Natural killer cell treated with Interleukin-12 subunit alpha and Interleukin-12 subunit beta and Interleukin-15 and Interleukin-18, amount 100 ng/mL, for 72 hours (primary cell): ENCODE measurements around the gene VENTX. TPM values are rescaled to one million over a fixed set of nuclear protein-coding genes. Genes with fewer than 3 reads are reported as not detected.

Experiments
- ATAC-seq, 2 donors: fragments of 150-1000 bp; cut with Tn5 transposase in 1 of 2; sonication (Bioruptor Pico), chemical (Tn5 transposase) in 1 of 2; 2 replicates each; pipeline ENCODE4 v1.10.0; 2021
- DNase-seq: peaks from one replicate; pipeline ENCODE4 v3.0.0; 2022; ENCODE audit warnings: low spot score
- H3K27ac Mint-ChIP-seq, 2 donors: 1 replicate in 1 of 2; 2 replicates in 1 of 2; pipeline ENCODE4 v1.8.0; 2022; ENCODE audit warnings: mixed read lengths in 2 of 2, mild to moderate bottlenecking in 1 of 2, moderate library complexity in 1 of 2
- H3K27me3 Mint-ChIP-seq, 2 donors: 1 replicate in 1 of 2; 2 replicates in 1 of 2; pipeline ENCODE4 v1.8.0; 2022; ENCODE audit warnings: mixed read lengths in 2 of 2
- H3K36me3 Mint-ChIP-seq: one replicate; pipeline ENCODE4 v1.8.0; 2022; ENCODE audit warnings: mixed read lengths
- H3K4me1 Mint-ChIP-seq, 2 donors: 1 replicate in 1 of 2; 2 replicates in 1 of 2; pipeline ENCODE4 v1.8.0; 2022; ENCODE audit warnings: low read depth in 2 of 2, mixed read lengths in 2 of 2, mild to moderate bottlenecking in 1 of 2
- H3K4me3 Mint-ChIP-seq: one replicate; pipeline ENCODE4 v1.8.0; 2022; ENCODE audit warnings: mixed read lengths
- H3K9me3 Mint-ChIP-seq: 2 replicates; pipeline ENCODE4 v1.8.0; 2022; ENCODE audit warnings: mixed read lengths
- total RNA-seq, 2 donors: library from RNA; stranded (reverse); gene quantifications; one replicate each; pipeline ENCODE4 v1.2.3, GENCODE V29; 2022

VENTX gene
- total RNA-seq, 2 donors from 2014 or later, result not detected

- H3K27me3 Mint-ChIP-seq, result peaks cover 0 to 4% of the 10 kb centered on the region in 2 donors
- H3K4me3 Mint-ChIP-seq, result no peak overlapping the region
- H3K4me1 Mint-ChIP-seq, result peaks cover 4 to 11% of the 10 kb centered on the region in 2 donors
- no peaks in the 10 kb centered on the region for H3K9me3 Mint-ChIP-seq
- H3K36me3 Mint-ChIP-seq, result no peaks in the 10 kb centered on the region
- no peak overlapping the region for H3K27ac Mint-ChIP-seq
- ATAC-seq (no peak), DNase-seq (no peak)
These were observed 15.8 kb downstream of the VENTX start for GRCh38 chr10:133253361-133253955.

GRCh38 chr10:133254421-133255120 lies 16.9 kb downstream of the VENTX start:
- DNase-seq, result no peak
- ATAC-seq, result no peak
- no peak overlapping the region for H3K4me3 Mint-ChIP-seq
- peaks cover 10 to 13% of the 10 kb centered on the region in 2 donors for H3K4me1 Mint-ChIP-seq
- H3K36me3 Mint-ChIP-seq, result no peaks in the 10 kb centered on the region
- H3K27ac Mint-ChIP-seq, result no peak overlapping the region
- no peaks in the 10 kb centered on the region for H3K9me3 Mint-ChIP-seq
- H3K27me3 Mint-ChIP-seq, result peaks cover 0 to 4% of the 10 kb centered on the region in 2 donors

GRCh38 chr10:133255323-133255722 lies 17.7 kb downstream of the VENTX start:
- Mint-ChIP-seq H3K27me3 (peaks cover 0 to 2% of the 10 kb centered on the region in 2 donors), H3K36me3 (no peaks in the 10 kb centered on the region), H3K9me3 (no peaks in the 10 kb centered on the region), H3K4me3 (no peak overlapping the region), H3K27ac (no peak overlapping the region), H3K4me1 (peaks cover 18 to 19% of the 10 kb centered on the region in 2 donors)
- ATAC-seq, result no peak
- no peak for DNase-seq

- no peak for DNase-seq
- peak overlapping the region; percentile 21 for H3K4me3 Mint-ChIP-seq
- H3K4me1 Mint-ChIP-seq, result peaks cover 20 to 25% of the 10 kb centered on the region in 2 donors
- no peaks in the 10 kb centered on the region for H3K9me3 Mint-ChIP-seq
- no peaks in the 10 kb centered on the region for H3K36me3 Mint-ChIP-seq
- ATAC-seq, result no peak
- H3K27me3 Mint-ChIP-seq, result no peaks in the 10 kb centered on the region
- no peak overlapping the region for H3K27ac Mint-ChIP-seq
These were observed 19.9 kb downstream of the VENTX start for GRCh38 chr10:133257489-133258065.

- Mint-ChIP-seq H3K4me1 (peaks cover 20 to 25% of the 10 kb centered on the region in 2 donors), H3K36me3 (no peaks in the 10 kb centered on the region), H3K27me3 (no peaks in the 10 kb centered on the region), H3K9me3 (no peaks in the 10 kb centered on the region), H3K27ac (no peak overlapping the region), H3K4me3 (peak overlapping the region; percentile 17)
- ATAC-seq (no peak), DNase-seq (no peak)
These were observed 20.6 kb downstream of the VENTX start for GRCh38 chr10:133258066-133258817.

GRCh38 chr10:133258818-133259601 lies 21.4 kb downstream of the VENTX start:
- Mint-ChIP-seq H3K4me1 (peaks cover 20 to 28% of the 10 kb centered on the region in 2 donors), H3K36me3 (no peaks in the 10 kb centered on the region), H3K9me3 (no peaks in the 10 kb centered on the region)

GRCh38 chr10:133259602-133259989 lies 21.9 kb downstream of the VENTX start:
- ATAC-seq (no peak), DNase-seq (no peak)
- Mint-ChIP-seq H3K36me3 (no peaks in the 10 kb centered on the region), H3K9me3 (no peaks in the 10 kb centered on the region), H3K27ac (peak overlapping the region; percentile 58 to 64), H3K27me3 (no peaks in the 10 kb centered on the region), H3K4me1 (peaks cover 26 to 32% of the 10 kb centered on the region in 2 donors), H3K4me3 (peak overlapping the region; percentile 78)

More at GRCh38 chr10:133258818-133259601, 21.4 kb downstream of the VENTX start:
- ATAC-seq (peak; percentile 45 to 47), DNase-seq (peak; percentile 81)
- H3K27ac Mint-ChIP-seq, result peak overlapping the region; percentile 58 to 64
- peak overlapping the region; percentile 78 for H3K4me3 Mint-ChIP-seq
- H3K27me3 Mint-ChIP-seq, result no peaks in the 10 kb centered on the region

- H3K27me3 Mint-ChIP-seq, result no peaks in the 10 kb centered on the region
- peaks cover 28 to 42% of the 10 kb centered on the region in 2 donors for H3K4me1 Mint-ChIP-seq
- peak overlapping the region; percentile 59 to 64 for H3K27ac Mint-ChIP-seq
- DNase-seq (peak; percentile 76), ATAC-seq (peak; percentile 68 to 78)
- no peaks in the 10 kb centered on the region for H3K36me3 Mint-ChIP-seq
- H3K4me3 Mint-ChIP-seq, result peak overlapping the region; percentile 78
- H3K9me3 Mint-ChIP-seq, result no peaks in the 10 kb centered on the region
These were observed 23.5 kb downstream of the VENTX start for GRCh38 chr10:133260895-133261725.

- Mint-ChIP-seq H3K36me3 (no peaks in the 10 kb centered on the region), H3K27ac (peak overlapping the region in 1 of 2 donors; percentile 59), H3K4me3 (peak overlapping the region; percentile 78), H3K27me3 (no peaks in the 10 kb centered on the region), H3K4me1 (peaks cover 28 to 42% of the 10 kb centered on the region in 2 donors), H3K9me3 (no peaks in the 10 kb centered on the region)
- ATAC-seq (peak; percentile 84 to 90), DNase-seq (peak; percentile 88)
These were observed 24.2 kb downstream of the VENTX start for GRCh38 chr10:133261726-133262325.

GRCh38 chr10:133262696-133263095 lies 25.0 kb downstream of the VENTX start:
- Mint-ChIP-seq H3K4me3 (peak overlapping the region; percentile 34), H3K27ac (no peak overlapping the region), H3K36me3 (no peaks in the 10 kb centered on the region), H3K27me3 (no peaks in the 10 kb centered on the region), H3K9me3 (no peaks in the 10 kb centered on the region), H3K4me1 (peaks cover 23 to 38% of the 10 kb centered on the region in 2 donors)
- DNase-seq (no peak), ATAC-seq (no peak)

- Mint-ChIP-seq H3K4me3 (no peak overlapping the region), H3K27me3 (no peaks in the 10 kb centered on the region), H3K36me3 (no peaks in the 10 kb centered on the region), H3K27ac (no peak overlapping the region), H3K4me1 (peaks cover 22 to 38% of the 10 kb centered on the region in 2 donors), H3K9me3 (no peaks in the 10 kb centered on the region)
- DNase-seq (no peak), ATAC-seq (no peak)
These were observed 26.0 kb downstream of the VENTX start for GRCh38 chr10:133263674-133264073.

GRCh38 chr10:133264461-133264860 lies 26.8 kb downstream of the VENTX start:
- no peak overlapping the region for H3K27ac Mint-ChIP-seq

More at GRCh38 chr10:133264461-133264860, 26.8 kb downstream of the VENTX start:
- Mint-ChIP-seq H3K4me1 (peaks cover 16 to 33% of the 10 kb centered on the region in 2 donors), H3K27me3 (no peaks in the 10 kb centered on the region), H3K4me3 (peak overlapping the region; percentile 8), H3K9me3 (no peaks in the 10 kb centered on the region), H3K36me3 (no peaks in the 10 kb centered on the region)
- DNase-seq (no peak), ATAC-seq (no peak)
